ENCODE measurements around the gene PEAR1. TPM values are rescaled to one million over a fixed set of nuclear protein-coding genes. Genes with fewer than 3 reads are reported as not detected.
A peak's percentile ranks its signal among the peaks of the same experiment; 100 is the strongest.

The PEAR1 gene
- total and polyA plus RNA-seq, 2 of the 8 experiments (the other 6 are each of a cell fraction or from before 2014, with no cell fraction given): 0.63 to 0.71 TPM

- Histone ChIP-seq H3K79me2 (ENCODE audit: control insufficient read depth in 1 of 2, insufficient read depth in 2 of 2, low read length in 2 of 2) (no peaks in the 10 kb centered on the region), H3K9ac (replicated peaks in 1 of 4; ENCODE audit: extremely low read depth in 1 of 4, low read depth in 3 of 4, low read length in 3 of 4) (no peak overlapping the region), H3K4me2 (ENCODE audit: insufficient read depth in 1 of 2, low read depth in 2 of 2, low read length in 2 of 2) (peak overlapping the region; percentile 72 to 96), H2BK20ac (ENCODE audit: low read length) (no peak overlapping the region), H4K8ac (ENCODE audit: extremely low read depth, insufficient read depth, low read length) (no peak overlapping the region), H4K91ac (replicated peaks; ENCODE audit: insufficient read length, low read length) (no peak overlapping the region), H3K14ac (ENCODE audit: insufficient read length) (no peak overlapping the region), H2BK12ac (ENCODE audit: low read depth, low read length) (no peak overlapping the region), H3K56ac (replicated peaks; ENCODE audit: insufficient read length, low read depth, low read length) (no peak overlapping the region), H3K79me1 (ENCODE audit: low read depth, low read length) (no peaks in the 10 kb centered on the region), H3K23ac (ENCODE audit: insufficient read length) (no peak overlapping the region), H3K36me3 (ENCODE audit: control insufficient read depth in 2 of 4, insufficient read depth in 4 of 4, low read length in 3 of 4) (no peaks in the 10 kb centered on the region), H2BK15ac (ENCODE audit: low read length) (no peak overlapping the region), H2BK120ac (replicated peaks; ENCODE audit: low read depth, low read length) (no peak overlapping the region), H2AK5ac (ENCODE audit: low read depth, low read length) (no peak overlapping the region), H4K5ac (ENCODE audit: insufficient read length, low read depth, low read length) (no peak overlapping the region), H3K23me2 (ENCODE audit: low read depth, low read length) (peaks cover 8% of the 10 kb centered on the region; the same call in 1 of the 2 replicates), H2BK5ac (ENCODE audit: low read depth, low read length) (no peak overlapping the region), H3K4me1 (replicated peaks in 1 of 4; ENCODE audit: control insufficient read depth in 3 of 4, insufficient read depth in 4 of 4, low read length in 3 of 4) (peaks cover 2 to 16% (median 6%) of the 10 kb centered on the region in 4 experiments), H3K27me3 (replicated peaks in 1 of 4; ENCODE audit: control insufficient read depth in 3 of 4, extremely low read depth in 1 of 4, insufficient read depth in 3 of 4, low read length in 3 of 4) (peaks cover 44 to 64% (median 62%) of the 10 kb centered on the region in 4 experiments), H3K18ac (ENCODE audit: extremely low read depth, low read length) (no peak overlapping the region), H4K20me1 (replicated peaks in 1 of 2; ENCODE audit: control insufficient read depth in 1 of 2, insufficient read depth in 2 of 2, low read length in 2 of 2) (peaks cover 2 to 13% of the 10 kb centered on the region in 2 experiments), H3K4me3 (ENCODE audit: extremely low read depth in 1 of 4, insufficient read depth in 2 of 4, low read depth in 3 of 4, low read length in 4 of 4) (peak overlapping the region in 2 of 4 experiments; percentile 58 to 70; a peak in 4 of 8 replicates), H2AFZ (ENCODE audit: low read length) (no peak overlapping the region), H3K9me3 (ENCODE audit: insufficient read depth in 2 of 2, low read depth in 1 of 2, low read length in 1 of 2) (no peaks in the 10 kb centered on the region), H3K4ac (replicated peaks; ENCODE audit: insufficient read length, low read depth, low read length) (no peak overlapping the region), H3K27ac (ENCODE audit: low read depth, low read length) (no peak overlapping the region)
- POLR2A ChIA-PET (ENCODE audit: partially characterized antibody): interaction anchor here (0.7 to 3.0 kb wide), 8 partner anchors 11 to 69 kb away, joined by 3 to 10 read pairs (median 4); partner anchors contain the start of genes INSRR and PEAR1
- DNase-seq (ENCODE audit: low read depth in 1 of 2, low spot score in 2 of 2): no peak
- WGBS, 2 experiments (ENCODE audit: extremely low coverage in 1 of 2, insufficient coverage in 1 of 2, insufficient read length in 1 of 2, insufficient replicate concordance in 2 of 2, low coverage in 1 of 2, low lambda C conversion rate in 2 of 2, missing lambda C conversion rate in 1 of 2): 26% methylated on average over 4 of the region's 4 CpGs; no CpG with 5 or more reads in 1 of the 2 experiments
- CTCF ChIA-PET (ENCODE audit: partially characterized antibody): interaction anchor here (0.7 to 11.8 kb wide), 30 partner anchors 9 to 285 kb away, joined by 3 to 287 read pairs (median 4); partner anchors contain the start of genes CRABP2, INSRR, ISG20L2 and METTL25B
- FAIRE-seq: no peak
- TF ChIP-seq SRF (IDR thresholded peaks at IDR 0.05; ENCODE audit: low read depth, low read length): no peak
- no peak for TF ChIP-seq HDAC2 (IDR thresholded peaks at IDR 0.05; ENCODE audit: borderline replicate concordance in 1 of 2, low read depth in 2 of 2, low read length in 2 of 2)
- no peak for TF ChIP-seq SUZ12 (IDR thresholded peaks at IDR 0.05; ENCODE audit: low read length)
- TF ChIP-seq CTBP2 (IDR thresholded peaks at IDR 0.05; ENCODE audit: borderline replicate concordance, insufficient read depth, insufficient read length, low read length): no peak
- no peak for TF ChIP-seq TAF1 (IDR thresholded peaks at IDR 0.05; ENCODE audit: low read depth, low read length)
- no peak for TF ChIP-seq PHF8 (conservative IDR thresholded peaks at IDR 0.05; ENCODE audit: low read depth, low read length)
- no peak for TF ChIP-seq TCF12 (IDR thresholded peaks at IDR 0.05; ENCODE audit: low read depth, low read length)
- no peak for TF ChIP-seq TAF7 (optimal IDR thresholded peaks at IDR 0.05; ENCODE audit: borderline replicate concordance, low read depth, low read length)
- TF ChIP-seq SP4 (IDR thresholded peaks at IDR 0.05; ENCODE audit: low read length): no peak
- no peak for TF ChIP-seq E2F6 (IDR thresholded peaks at IDR 0.05)
- no peak for TF ChIP-seq TEAD4 (IDR thresholded peaks at IDR 0.05; ENCODE audit: low read depth, low read length)
- TF ChIP-seq NRF1 (IDR thresholded peaks at IDR 0.05; ENCODE audit: low read depth, low read length): no peak
Observed at GRCh38 chr1:156928043-156928602, 34.6 kb downstream of the PEAR1 start.
